ENCODE measurements around the gene PLVAP.
A peak's percentile ranks its signal among the peaks of the same experiment; 100 is the strongest.

PLVAP gene

GRCh38 chr19:17357078-17357666, 20.0 kb downstream of the PLVAP start:
- DNase-seq (ENCODE audit: low spot score), result no peak

- no peak for DNase-seq (ENCODE audit: low spot score)
Measured at GRCh38 chr19:17353386-17353785, 23.8 kb downstream of the PLVAP start.

- no peak for DNase-seq (ENCODE audit: low spot score)
Measured at GRCh38 chr19:17352608-17353280, 24.4 kb downstream of the PLVAP start.

- DNase-seq (ENCODE audit: low spot score), result no peak
Measured at GRCh38 chr19:17351815-17352435, 25.2 kb downstream of the PLVAP start.

GRCh38 chr19:17348700-17349099, 28.4 kb downstream of the PLVAP start:
- no peak for DNase-seq (ENCODE audit: low spot score)

GRCh38 chr19:17347877-17348276, 29.3 kb downstream of the PLVAP start:
- DNase-seq (ENCODE audit: low spot score), result no peak

- no peak for DNase-seq (ENCODE audit: low spot score)
Measured at GRCh38 chr19:17347361-17347760, 29.8 kb downstream of the PLVAP start.

- DNase-seq (ENCODE audit: low spot score), result no peak
Measured at GRCh38 chr19:17346109-17346671, 31.0 kb downstream of the PLVAP start.

GRCh38 chr19:17341845-17342244, 35.3 kb downstream of the PLVAP start:
- DNase-seq (ENCODE audit: low spot score), result no peak

- no peak for DNase-seq (ENCODE audit: low spot score)
Measured at GRCh38 chr19:17341386-17341785, 35.8 kb downstream of the PLVAP start.

GRCh38 chr19:17340871-17341357, 36.2 kb downstream of the PLVAP start:
- DNase-seq (ENCODE audit: low spot score), result no peak

- no peak for DNase-seq (ENCODE audit: low spot score)
Measured at GRCh38 chr19:17340302-17340870, 36.8 kb downstream of the PLVAP start.

GRCh38 chr19:17339088-17339741, 37.9 kb downstream of the PLVAP start:
- no peak for DNase-seq (ENCODE audit: low spot score)

- no peak for DNase-seq (ENCODE audit: low spot score)
Measured at GRCh38 chr19:17338433-17339078, 38.6 kb downstream of the PLVAP start.

GRCh38 chr19:17337675-17338432, 39.3 kb downstream of the PLVAP start:
- no peak for DNase-seq (ENCODE audit: low spot score)

- peak; percentile 98 for DNase-seq (ENCODE audit: low spot score)
Measured at GRCh38 chr19:17336872-17337674, 40.1 kb downstream of the PLVAP start, which contains the start of gene GTPBP3. Gene GTPBP3 (plus strand): TSS chr19:17337553. CDS start chr19:17337612, 59 bp downstream.

GRCh38 chr19:17335575-17335974, 41.6 kb downstream of the PLVAP start:
- no peak for DNase-seq (ENCODE audit: low spot score)

GRCh38 chr19:17334414-17335409, 42.4 kb downstream of the PLVAP start, which contains the start of gene ANO8:
Gene ANO8 (minus strand): TSS chr19:17334855. CDS start chr19:17334670, 185 bp downstream.
- DNase-seq (ENCODE audit: low spot score), result peak; percentile 93

Data from globus pallidus (tissue), 1 donor.